OCI-LY3 (cell line): ENCODE measurements around the gene ROBO1.

Source experiments
- EZH2phosphoT487 ChIP-seq: fragments of 200-600 bp; shearing (Covaris generic); IDR thresholded peaks from 2 replicates; pipeline ENCODE4 v1.6.1; 2018; ENCODE audit warnings: antibody characterized with exemption, mixed run types, low read depth
- TF ChIP-seq, protein P1 (sequence below): fragments of 200-600, 300-600 bp; sonication (generic); IDR thresholded peaks from 2 replicates; pipeline ENCODE4 v1.5.1; 2014; ENCODE audit warnings: antibody characterized with exemption, low read length, low read depth

DNA sequence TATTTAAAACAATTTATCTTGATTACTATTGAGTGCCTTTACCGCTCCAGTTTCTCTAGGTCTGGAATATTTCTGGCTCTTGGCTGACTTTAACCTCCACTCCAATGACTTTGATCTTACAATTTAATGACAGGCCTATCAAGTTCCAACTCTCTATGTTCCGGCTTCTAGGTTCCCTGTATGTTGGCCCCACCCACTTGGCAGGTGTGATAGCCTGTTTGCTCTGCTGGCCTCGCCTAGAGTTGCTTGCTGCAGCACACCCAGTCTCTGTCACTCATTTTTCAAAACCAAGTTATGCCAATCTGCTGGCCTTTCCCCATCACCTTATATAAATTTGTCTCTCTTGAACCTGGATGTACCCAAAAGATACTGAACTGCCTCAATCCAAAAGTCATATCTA, 428.0 kb downstream of the ROBO1 start:
- TF ChIP-seq, protein P1, sequence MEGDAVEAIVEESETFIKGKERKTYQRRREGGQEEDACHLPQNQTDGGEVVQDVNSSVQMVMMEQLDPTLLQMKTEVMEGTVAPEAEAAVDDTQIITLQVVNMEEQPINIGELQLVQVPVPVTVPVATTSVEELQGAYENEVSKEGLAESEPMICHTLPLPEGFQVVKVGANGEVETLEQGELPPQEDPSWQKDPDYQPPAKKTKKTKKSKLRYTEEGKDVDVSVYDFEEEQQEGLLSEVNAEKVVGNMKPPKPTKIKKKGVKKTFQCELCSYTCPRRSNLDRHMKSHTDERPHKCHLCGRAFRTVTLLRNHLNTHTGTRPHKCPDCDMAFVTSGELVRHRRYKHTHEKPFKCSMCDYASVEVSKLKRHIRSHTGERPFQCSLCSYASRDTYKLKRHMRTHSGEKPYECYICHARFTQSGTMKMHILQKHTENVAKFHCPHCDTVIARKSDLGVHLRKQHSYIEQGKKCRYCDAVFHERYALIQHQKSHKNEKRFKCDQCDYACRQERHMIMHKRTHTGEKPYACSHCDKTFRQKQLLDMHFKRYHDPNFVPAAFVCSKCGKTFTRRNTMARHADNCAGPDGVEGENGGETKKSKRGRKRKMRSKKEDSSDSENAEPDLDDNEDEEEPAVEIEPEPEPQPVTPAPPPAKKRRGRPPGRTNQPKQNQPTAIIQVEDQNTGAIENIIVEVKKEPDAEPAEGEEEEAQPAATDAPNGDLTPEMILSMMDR, result no peak
- no peak for TF ChIP-seq EZH2phosphoT487
